ENCODE data around the gene FAM89B. TPM values are rescaled to one million over a fixed set of nuclear protein-coding genes. Genes with fewer than 3 reads are reported as not detected.

The FAM89B gene
- total RNA-seq, 1 donor from 2014 or later = 56.1 TPM

DNA sequence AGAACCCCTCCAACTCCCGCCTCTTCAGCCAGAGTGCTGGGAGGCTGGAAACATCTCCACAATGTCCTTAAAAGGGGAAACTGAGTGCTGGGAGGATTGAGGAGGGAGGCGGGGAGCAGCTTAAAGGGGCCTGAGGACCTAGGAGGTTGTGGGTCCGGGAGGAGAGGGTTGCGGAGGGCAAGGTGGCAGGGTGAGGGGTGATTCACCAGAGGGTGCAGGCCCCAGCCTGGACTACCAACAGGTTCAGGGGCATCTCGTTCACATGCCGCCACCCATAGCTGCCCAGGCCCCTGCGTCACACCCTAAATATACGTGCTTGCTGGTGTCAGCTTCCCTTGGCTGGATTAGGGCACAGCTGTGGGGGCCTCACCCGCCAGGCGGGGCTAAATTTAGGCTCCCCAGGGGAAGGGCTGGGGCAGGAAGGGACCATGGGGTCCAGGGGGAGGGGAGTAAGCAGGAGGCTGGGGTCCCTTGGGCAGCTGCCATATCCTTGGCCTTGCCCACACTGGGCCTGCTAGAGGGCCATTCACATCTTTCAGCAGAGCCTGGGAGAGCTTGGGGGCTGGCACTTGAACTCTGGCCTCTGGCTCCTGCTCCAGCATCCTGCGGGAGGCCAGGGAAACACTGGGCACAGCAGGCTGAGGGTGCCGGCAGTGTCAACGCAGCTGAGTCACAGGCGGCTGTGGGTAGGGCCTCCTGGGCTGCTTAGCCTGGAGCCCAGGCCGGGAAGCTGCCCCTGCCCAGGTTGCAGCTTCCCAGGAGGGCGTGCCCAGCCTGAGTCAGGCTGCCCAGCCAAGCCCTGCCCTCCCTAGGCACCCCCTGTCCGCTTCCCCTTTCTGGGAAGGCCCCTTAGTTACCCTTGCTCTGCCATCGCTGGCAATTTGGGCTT lies 4.8 kb downstream of the FAM89B start:
- DNase-seq (ENCODE audit: extremely low spot score, unreplicated experiment) = no peak
- Mint-ChIP-seq H3K4me1 (ENCODE audit: unreplicated experiment) (peaks cover 19% of the 10 kb centered on the region), H3K9me3 (no peaks in the 10 kb centered on the region), H3K27me3 (peaks cover 17% of the 10 kb centered on the region), H3K4me3 (peak overlapping the region; percentile 69), H3K36me3 (no peaks in the 10 kb centered on the region), H3K27ac (peak overlapping the region; percentile 59)
- TF ChIP-seq, protein P1, sequence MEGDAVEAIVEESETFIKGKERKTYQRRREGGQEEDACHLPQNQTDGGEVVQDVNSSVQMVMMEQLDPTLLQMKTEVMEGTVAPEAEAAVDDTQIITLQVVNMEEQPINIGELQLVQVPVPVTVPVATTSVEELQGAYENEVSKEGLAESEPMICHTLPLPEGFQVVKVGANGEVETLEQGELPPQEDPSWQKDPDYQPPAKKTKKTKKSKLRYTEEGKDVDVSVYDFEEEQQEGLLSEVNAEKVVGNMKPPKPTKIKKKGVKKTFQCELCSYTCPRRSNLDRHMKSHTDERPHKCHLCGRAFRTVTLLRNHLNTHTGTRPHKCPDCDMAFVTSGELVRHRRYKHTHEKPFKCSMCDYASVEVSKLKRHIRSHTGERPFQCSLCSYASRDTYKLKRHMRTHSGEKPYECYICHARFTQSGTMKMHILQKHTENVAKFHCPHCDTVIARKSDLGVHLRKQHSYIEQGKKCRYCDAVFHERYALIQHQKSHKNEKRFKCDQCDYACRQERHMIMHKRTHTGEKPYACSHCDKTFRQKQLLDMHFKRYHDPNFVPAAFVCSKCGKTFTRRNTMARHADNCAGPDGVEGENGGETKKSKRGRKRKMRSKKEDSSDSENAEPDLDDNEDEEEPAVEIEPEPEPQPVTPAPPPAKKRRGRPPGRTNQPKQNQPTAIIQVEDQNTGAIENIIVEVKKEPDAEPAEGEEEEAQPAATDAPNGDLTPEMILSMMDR (conservative IDR thresholded peaks at IDR 0.05) = no peak

DNA sequence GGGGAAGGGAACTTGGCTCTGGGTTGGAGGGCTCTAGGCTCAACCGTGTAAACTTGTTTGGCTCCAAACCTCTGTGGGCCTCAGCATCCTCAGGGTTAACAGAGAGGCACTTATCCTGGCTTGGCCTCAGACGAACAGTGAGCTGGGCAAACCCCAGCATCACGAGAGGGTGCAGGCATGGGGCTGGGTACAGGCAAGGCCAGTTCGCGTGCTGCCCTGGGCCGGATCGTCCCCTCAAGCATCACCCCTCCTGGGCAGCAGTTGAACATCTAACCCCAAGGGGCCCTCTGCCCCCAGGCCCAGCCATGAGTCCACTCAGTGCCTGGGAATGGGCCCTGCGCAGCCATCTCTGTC lies 5.4 kb downstream of the FAM89B start:
- TF ChIP-seq, protein P1 (conservative IDR thresholded peaks at IDR 0.05) = no peak
- Mint-ChIP-seq H3K4me3 (peak overlapping the region; percentile 57), H3K9me3 (no peaks in the 10 kb centered on the region), H3K4me1 (ENCODE audit: unreplicated experiment) (peaks cover 17% of the 10 kb centered on the region), H3K27ac (no peak overlapping the region), H3K27me3 (peaks cover 22% of the 10 kb centered on the region), H3K36me3 (no peaks in the 10 kb centered on the region)
- no peak for DNase-seq (ENCODE audit: extremely low spot score, unreplicated experiment)

DNA sequence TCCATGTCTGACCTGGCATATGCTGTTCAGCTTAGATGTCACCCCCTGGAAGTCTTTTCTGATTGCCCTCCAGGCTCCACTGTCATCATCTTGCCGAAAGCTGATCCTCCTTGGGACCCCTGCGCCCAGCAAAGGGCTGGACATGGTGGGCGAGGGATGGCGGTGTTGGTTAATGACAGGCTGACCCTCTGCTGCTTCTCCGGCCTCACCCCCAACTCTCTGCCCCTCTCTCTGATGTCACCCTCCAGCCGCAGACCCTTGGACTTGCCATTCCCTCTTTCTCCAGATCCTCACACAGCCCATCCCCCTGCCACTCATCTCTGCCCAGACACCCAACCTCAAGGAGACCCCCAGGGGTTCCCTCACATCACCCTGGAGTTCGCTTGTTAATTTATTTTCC lies 5.8 kb downstream of the FAM89B start:
- TF ChIP-seq, protein P1 (conservative IDR thresholded peaks at IDR 0.05) = no peak
- Mint-ChIP-seq H3K36me3 (no peaks in the 10 kb centered on the region), H3K27ac (peak overlapping the region; percentile 62), H3K4me3 (peak overlapping the region; percentile 73), H3K9me3 (no peaks in the 10 kb centered on the region), H3K27me3 (peaks cover 26% of the 10 kb centered on the region), H3K4me1 (ENCODE audit: unreplicated experiment) (peaks cover 17% of the 10 kb centered on the region)
- DNase-seq (ENCODE audit: extremely low spot score, unreplicated experiment) = no peak

- Mint-ChIP-seq H3K4me1 (ENCODE audit: unreplicated experiment) (peaks cover 17% of the 10 kb centered on the region), H3K27ac (peak overlapping the region; percentile 62), H3K27me3 (peaks cover 29% of the 10 kb centered on the region), H3K4me3 (peak overlapping the region; percentile 73), H3K9me3 (no peaks in the 10 kb centered on the region), H3K36me3 (no peaks in the 10 kb centered on the region)
- TF ChIP-seq, protein P1 (conservative IDR thresholded peaks at IDR 0.05) = no peak
- no peak for DNase-seq (ENCODE audit: extremely low spot score, unreplicated experiment)
Measured at GRCh38 chr11:65578667-65579066, 6.3 kb downstream of the FAM89B start.

DNA sequence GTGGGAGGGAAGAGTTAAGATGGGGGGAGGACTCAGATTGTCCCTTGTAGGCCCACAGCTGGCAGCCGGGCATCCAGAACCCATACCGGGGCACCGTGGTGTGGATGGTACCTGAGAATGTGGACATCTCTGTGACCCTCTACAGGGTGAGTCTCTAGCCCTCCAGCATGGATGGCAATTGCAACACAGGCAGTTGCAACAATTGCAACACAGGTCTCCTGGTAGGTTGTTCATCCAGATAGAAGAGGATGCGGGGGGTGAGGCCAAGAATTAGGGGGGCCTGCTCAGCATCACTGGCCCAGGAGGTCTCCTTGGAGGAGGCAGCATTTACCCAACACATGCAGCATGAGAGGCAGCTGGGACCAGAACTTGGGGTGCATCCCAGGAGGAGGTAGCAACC lies 7.0 kb downstream of the FAM89B start:
- DNase-seq (ENCODE audit: extremely low spot score, unreplicated experiment) = no peak
- Mint-ChIP-seq H3K27ac (no peak overlapping the region), H3K4me1 (ENCODE audit: unreplicated experiment) (peaks cover 17% of the 10 kb centered on the region), H3K36me3 (no peaks in the 10 kb centered on the region), H3K27me3 (peaks cover 33% of the 10 kb centered on the region), H3K9me3 (no peaks in the 10 kb centered on the region), H3K4me3 (no peak overlapping the region)
- TF ChIP-seq, protein P1 (conservative IDR thresholded peaks at IDR 0.05) = no peak

All from type B pancreatic cell (in vitro differentiated cells).